Astrocyte (in vitro differentiated cells and primary cell): ENCODE results near the gene OSGIN1. TPM values are rescaled to one million over a fixed set of nuclear protein-coding genes. Genes with fewer than 3 reads are reported as not detected.

Experiments
- DNase-seq: peaks from one replicate; pipeline ENCODE4 v3.0.0-alpha.2; 2010; ENCODE audit warnings: low read depth
- FAIRE-seq: peaks from 2 replicates; lab custom pipeline; 2011; peaks lifted over from hg19 to GRCh38; lab: Jason Lieb, UNC
- H2AFZ ChIP-seq: 2 replicates; pipeline ENCODE4 v1.6.0; 2012; ENCODE audit warnings: low read depth, low read length, inconsistent platforms
- H3K27ac ChIP-seq: 2 replicates; pipeline ENCODE4 v1.5.1; 2011; ENCODE audit warnings: low read depth, low read length, inconsistent platforms
- H3K27me3 ChIP-seq: 2 replicates; pipeline ENCODE4 v1.6.0; 2011; ENCODE audit warnings: low read length, inconsistent platforms; ENCODE audit not compliant: insufficient read depth
- H3K36me3 ChIP-seq: 2 replicates; pipeline ENCODE4 v1.5.1; 2011; ENCODE audit warnings: low read length, inconsistent platforms; ENCODE audit not compliant: insufficient read depth
- H3K4me1 ChIP-seq: 2 replicates; pipeline ENCODE4 v1.5.1; 2011; ENCODE audit warnings: low read length, inconsistent platforms; ENCODE audit not compliant: insufficient read depth
- H3K4me2 ChIP-seq: 2 replicates; pipeline ENCODE4 v1.6.0; 2012; ENCODE audit warnings: low read length, inconsistent platforms
- H3K4me3 ChIP-seq: 2 replicates; pipeline ENCODE4 v1.5.1; 2011; ENCODE audit warnings: low read depth, mild to moderate bottlenecking, low read length, inconsistent platforms; ENCODE audit not compliant: insufficient read depth
- H3K79me2 ChIP-seq: 2 replicates; pipeline ENCODE4 v1.6.0; 2012; ENCODE audit warnings: mild to moderate bottlenecking, low read length, inconsistent platforms; ENCODE audit not compliant: insufficient read depth
- H3K9ac ChIP-seq: 2 replicates; pipeline ENCODE4 v1.6.0; 2012; ENCODE audit warnings: mild to moderate bottlenecking, low read length, inconsistent platforms
- H3K9me3 ChIP-seq: 2 replicates; pipeline ENCODE4 v1.5.1; 2012; ENCODE audit warnings: low read depth, mild to moderate bottlenecking, low read length, inconsistent platforms; ENCODE audit not compliant: insufficient read depth
- H4K20me1 ChIP-seq: 2 replicates; pipeline ENCODE4 v1.6.0; 2012; ENCODE audit warnings: low read length, inconsistent platforms; ENCODE audit not compliant: insufficient read depth
- H3K27ac Mint-ChIP-seq: one replicate; pipeline ENCODE4 v1.8.0; 2021; ENCODE audit warnings: mild to moderate bottlenecking, mixed read lengths; ENCODE audit not compliant: unreplicated experiment
- H3K27me3 Mint-ChIP-seq: one replicate; pipeline ENCODE4 v1.8.0; 2021; ENCODE audit warnings: low read depth, mixed read lengths; ENCODE audit not compliant: unreplicated experiment
- H3K36me3 Mint-ChIP-seq: one replicate; pipeline ENCODE4 v1.8.0; 2021; ENCODE audit warnings: low read depth, mixed read lengths; ENCODE audit not compliant: unreplicated experiment
- H3K4me1 Mint-ChIP-seq: one replicate; pipeline ENCODE4 v1.8.0; 2021; ENCODE audit warnings: low read depth, mixed read lengths; ENCODE audit not compliant: unreplicated experiment
- H3K4me3 Mint-ChIP-seq: one replicate; pipeline ENCODE4 v1.8.0; 2021; ENCODE audit warnings: mild to moderate bottlenecking, moderate library complexity, mixed read lengths; ENCODE audit not compliant: unreplicated experiment
- H3K9me3 Mint-ChIP-seq: one replicate; pipeline ENCODE4 v1.8.0; 2021; ENCODE audit warnings: mild to moderate bottlenecking, mixed read lengths; ENCODE audit not compliant: unreplicated experiment
- EZH2 ChIP-seq: IDR thresholded peaks from 2 replicates; pipeline ENCODE4 v1.6.1; 2012; ENCODE audit warnings: mild to moderate bottlenecking, low read length, inconsistent platforms; ENCODE audit not compliant: insufficient read depth
- total RNA-seq: library from RNA; stranded (reverse); gene quantifications from 2 replicates; pipeline ENCODE4 v1.2.1, GENCODE V29; 2021
- TF ChIP-seq, protein P1 (sequence below): IDR thresholded peaks from 2 replicates; pipeline ENCODE4 v1.5.1; 2011; ENCODE audit warnings: low read depth, mild to moderate bottlenecking, inconsistent platforms, low read length, moderate library complexity; ENCODE audit not compliant: insufficient read depth

OSGIN1 gene
- total RNA-seq, 1 donor from 2014 or later, result 0.79 TPM

DNA sequence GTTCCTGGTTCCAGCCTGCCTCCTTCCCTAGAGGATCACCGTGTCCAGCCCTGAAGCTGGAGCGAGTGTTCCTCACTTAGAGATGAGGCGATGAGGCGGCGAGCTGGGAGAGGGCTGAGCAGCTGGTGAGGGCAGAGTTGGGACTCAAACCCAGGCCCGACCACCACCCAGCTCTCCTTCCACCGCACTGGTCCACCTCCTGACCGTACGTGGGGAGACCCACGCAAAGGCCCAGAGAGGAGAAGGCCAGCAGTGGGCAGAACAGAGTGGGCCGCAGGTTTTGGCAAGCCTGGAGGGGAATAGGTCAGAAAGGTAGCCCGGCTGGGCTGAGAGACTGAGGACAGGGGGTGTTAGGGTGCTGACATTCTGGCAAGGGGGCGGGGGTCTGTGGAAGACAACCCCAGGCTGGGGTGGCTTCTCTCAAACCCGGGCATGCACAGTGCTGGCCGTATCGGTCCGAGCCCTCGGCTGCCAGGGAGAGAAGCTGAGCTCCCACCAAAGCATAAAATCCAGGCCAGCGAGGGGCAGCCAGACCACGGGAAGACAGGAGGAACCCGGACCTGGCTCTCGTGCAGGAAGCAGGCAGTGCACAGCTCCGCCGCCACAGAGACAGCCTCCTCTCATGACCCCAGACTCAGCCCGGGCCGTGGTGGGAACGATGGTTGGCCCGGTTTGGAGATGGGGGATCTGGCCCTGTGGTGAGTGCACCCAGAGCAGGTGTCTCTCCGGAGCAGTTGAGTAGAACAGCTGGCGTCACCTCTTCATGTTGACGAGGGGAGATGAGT is 29.3 kb upstream of the OSGIN1 start:
- TF ChIP-seq, protein P1, sequence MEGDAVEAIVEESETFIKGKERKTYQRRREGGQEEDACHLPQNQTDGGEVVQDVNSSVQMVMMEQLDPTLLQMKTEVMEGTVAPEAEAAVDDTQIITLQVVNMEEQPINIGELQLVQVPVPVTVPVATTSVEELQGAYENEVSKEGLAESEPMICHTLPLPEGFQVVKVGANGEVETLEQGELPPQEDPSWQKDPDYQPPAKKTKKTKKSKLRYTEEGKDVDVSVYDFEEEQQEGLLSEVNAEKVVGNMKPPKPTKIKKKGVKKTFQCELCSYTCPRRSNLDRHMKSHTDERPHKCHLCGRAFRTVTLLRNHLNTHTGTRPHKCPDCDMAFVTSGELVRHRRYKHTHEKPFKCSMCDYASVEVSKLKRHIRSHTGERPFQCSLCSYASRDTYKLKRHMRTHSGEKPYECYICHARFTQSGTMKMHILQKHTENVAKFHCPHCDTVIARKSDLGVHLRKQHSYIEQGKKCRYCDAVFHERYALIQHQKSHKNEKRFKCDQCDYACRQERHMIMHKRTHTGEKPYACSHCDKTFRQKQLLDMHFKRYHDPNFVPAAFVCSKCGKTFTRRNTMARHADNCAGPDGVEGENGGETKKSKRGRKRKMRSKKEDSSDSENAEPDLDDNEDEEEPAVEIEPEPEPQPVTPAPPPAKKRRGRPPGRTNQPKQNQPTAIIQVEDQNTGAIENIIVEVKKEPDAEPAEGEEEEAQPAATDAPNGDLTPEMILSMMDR, result no peak
- no peak for TF ChIP-seq EZH2
- H3K27ac ChIP-seq, result no peak overlapping the region
- no peak for FAIRE-seq

GRCh38 chr16:83924686-83925085 is 28.4 kb upstream of the OSGIN1 start:
- Histone ChIP-seq H3K4me2 (no peak overlapping the region), H4K20me1 (no peaks in the 10 kb centered on the region), H3K79me2 (no peaks in the 10 kb centered on the region), H3K36me3 (peaks cover 2% of the 10 kb centered on the region), H3K9ac (no peak overlapping the region), H3K27ac (no peak overlapping the region), H3K9me3 (no peaks in the 10 kb centered on the region), H2AFZ (no peak overlapping the region), H3K4me3 (no peak overlapping the region), H3K27me3 (no peaks in the 10 kb centered on the region), H3K4me1 (peaks cover 4% of the 10 kb centered on the region)
- FAIRE-seq, result no peak
- H3K27ac Mint-ChIP-seq, result no peak overlapping the region
- H3K9me3 Mint-ChIP-seq, result peaks cover 2% of the 10 kb centered on the region
- peaks cover 18% of the 10 kb centered on the region for H3K36me3 Mint-ChIP-seq
- no peak overlapping the region for H3K4me3 Mint-ChIP-seq
- DNase-seq, result no peak
- peaks cover 3% of the 10 kb centered on the region for H3K4me1 Mint-ChIP-seq
- peaks cover 8% of the 10 kb centered on the region for H3K27me3 Mint-ChIP-seq
- no peak for TF ChIP-seq EZH2
- TF ChIP-seq, protein P1, result no peak

More for the DNA sequence above, 29.3 kb upstream of the OSGIN1 start:
- no peak for DNase-seq
- Histone ChIP-seq H3K36me3 (peaks cover 7% of the 10 kb centered on the region), H3K4me3 (no peak overlapping the region), H3K4me1 (peaks cover 4% of the 10 kb centered on the region), H3K9ac (no peak overlapping the region), H4K20me1 (no peaks in the 10 kb centered on the region), H3K79me2 (no peaks in the 10 kb centered on the region), H3K9me3 (no peaks in the 10 kb centered on the region), H2AFZ (no peak overlapping the region), H3K4me2 (no peak overlapping the region), H3K27me3 (no peaks in the 10 kb centered on the region)
- no peak overlapping the region for H3K27ac Mint-ChIP-seq
- H3K36me3 Mint-ChIP-seq, result peaks cover 21% of the 10 kb centered on the region
- peaks cover 2% of the 10 kb centered on the region for H3K9me3 Mint-ChIP-seq
- no peak overlapping the region for H3K4me3 Mint-ChIP-seq
- peaks cover 3% of the 10 kb centered on the region for H3K4me1 Mint-ChIP-seq
- H3K27me3 Mint-ChIP-seq, result peaks cover 8% of the 10 kb centered on the region
